Left ventricle myocardium inferior (tissue), 1 donor: ENCODE results near the gene LDLRAD4. TPM values are rescaled to one million over a fixed set of nuclear protein-coding genes. Genes with fewer than 3 reads are reported as not detected.
"Not testable (repeated sequence)": the region's sequence is repeated elsewhere in the genome, so short reads cannot be mapped to it uniquely, and the experiment has no call there.

Source experiments
- DNase-seq: peaks from one replicate; pipeline ENCODE4 v3.0.0-alpha.2; 2020
- H3K27ac ChIP-seq: fragments of 200-600 bp; replicated peaks from 2 replicates; pipeline ENCODE4 v1.8.0; 2021
- H3K27me3 ChIP-seq: fragments of 200-600 bp; 2 replicates; pipeline ENCODE4 v1.8.0; 2021; ENCODE audit warnings: low read depth
- H3K36me3 ChIP-seq: fragments of 200-600 bp; 2 replicates; pipeline ENCODE4 v1.8.0; 2021
- H3K4me1 ChIP-seq: fragments of 200-600 bp; 2 replicates; pipeline ENCODE4 v1.8.0; 2021
- H3K4me3 ChIP-seq: fragments of 200-600 bp; 2 replicates; pipeline ENCODE4 v1.8.0; 2021; ENCODE audit warnings: mild to moderate bottlenecking, moderate library complexity
- H3K9me3 ChIP-seq: fragments of 200-600 bp; replicated peaks from 2 replicates; pipeline ENCODE4 v1.8.0; 2021
- intact Hi-C: fragments of 100-400 bp; cut with micrococcal nuclease; formaldehyde crosslinking; loops from one replicate; pipeline ENCODE4 v1.11.0; 2022
- total RNA-seq: library from RNA; stranded (reverse); fragmentation: NEBNext Ultra II Directional; extraction: Animal tissue kit (Norgen Biotek cat#: 25700); gene quantifications from one replicate; pipeline ENCODE4 v1.2.1, GENCODE V29; 2021
- TF ChIP-seq, protein P1 (sequence below): fragments of 200-600 bp; IDR thresholded peaks from 2 replicates; pipeline ENCODE4 v1.8.0; 2021; ENCODE audit warnings: antibody characterized with exemption, mild to moderate bottlenecking, borderline replicate concordance
- donor health status: DM: no; HTN: yes; CAD: no; lungs with severe emphysema.

The LDLRAD4 gene
- total RNA-seq, 1 donor from 2014 or later, result 43.3 TPM

DNA sequence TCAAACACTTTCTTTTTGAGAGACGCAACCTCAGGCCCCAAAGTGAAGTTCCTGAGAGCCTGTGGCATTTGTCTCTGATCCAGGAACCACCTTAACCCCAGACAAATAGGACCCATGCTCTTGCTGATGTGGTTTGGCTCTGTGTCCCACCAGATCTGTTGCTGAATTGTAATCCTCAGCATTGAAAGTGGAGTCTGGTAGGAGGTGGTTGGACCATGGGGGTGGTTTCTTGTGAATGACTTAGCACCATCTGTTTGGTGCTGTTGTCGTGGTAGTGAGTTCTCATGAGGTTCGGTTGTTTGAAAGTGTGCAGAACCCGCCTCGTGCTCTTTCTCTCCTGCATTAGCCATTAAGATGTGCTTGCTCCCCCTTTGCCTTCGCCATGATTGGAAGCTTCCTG is 255.2 kb downstream of the LDLRAD4 start:
- H3K4me1 ChIP-seq, result peaks cover 45% of the 10 kb centered on the region
- no peak overlapping the region for H3K27ac ChIP-seq
- no peaks in the 10 kb centered on the region for H3K36me3 ChIP-seq
- DNase-seq, result no peak
- no peak overlapping the region for H3K4me3 ChIP-seq
- TF ChIP-seq, protein P1, sequence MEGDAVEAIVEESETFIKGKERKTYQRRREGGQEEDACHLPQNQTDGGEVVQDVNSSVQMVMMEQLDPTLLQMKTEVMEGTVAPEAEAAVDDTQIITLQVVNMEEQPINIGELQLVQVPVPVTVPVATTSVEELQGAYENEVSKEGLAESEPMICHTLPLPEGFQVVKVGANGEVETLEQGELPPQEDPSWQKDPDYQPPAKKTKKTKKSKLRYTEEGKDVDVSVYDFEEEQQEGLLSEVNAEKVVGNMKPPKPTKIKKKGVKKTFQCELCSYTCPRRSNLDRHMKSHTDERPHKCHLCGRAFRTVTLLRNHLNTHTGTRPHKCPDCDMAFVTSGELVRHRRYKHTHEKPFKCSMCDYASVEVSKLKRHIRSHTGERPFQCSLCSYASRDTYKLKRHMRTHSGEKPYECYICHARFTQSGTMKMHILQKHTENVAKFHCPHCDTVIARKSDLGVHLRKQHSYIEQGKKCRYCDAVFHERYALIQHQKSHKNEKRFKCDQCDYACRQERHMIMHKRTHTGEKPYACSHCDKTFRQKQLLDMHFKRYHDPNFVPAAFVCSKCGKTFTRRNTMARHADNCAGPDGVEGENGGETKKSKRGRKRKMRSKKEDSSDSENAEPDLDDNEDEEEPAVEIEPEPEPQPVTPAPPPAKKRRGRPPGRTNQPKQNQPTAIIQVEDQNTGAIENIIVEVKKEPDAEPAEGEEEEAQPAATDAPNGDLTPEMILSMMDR, result no peak
- no peaks in the 10 kb centered on the region for H3K27me3 ChIP-seq
- H3K9me3 ChIP-seq, result no peaks in the 10 kb centered on the region
- intact Hi-C loops, result loop anchor here (10.0 kb wide), 1 partner anchor 59 kb away; no protein-coding TSS in a partner anchor

DNA sequence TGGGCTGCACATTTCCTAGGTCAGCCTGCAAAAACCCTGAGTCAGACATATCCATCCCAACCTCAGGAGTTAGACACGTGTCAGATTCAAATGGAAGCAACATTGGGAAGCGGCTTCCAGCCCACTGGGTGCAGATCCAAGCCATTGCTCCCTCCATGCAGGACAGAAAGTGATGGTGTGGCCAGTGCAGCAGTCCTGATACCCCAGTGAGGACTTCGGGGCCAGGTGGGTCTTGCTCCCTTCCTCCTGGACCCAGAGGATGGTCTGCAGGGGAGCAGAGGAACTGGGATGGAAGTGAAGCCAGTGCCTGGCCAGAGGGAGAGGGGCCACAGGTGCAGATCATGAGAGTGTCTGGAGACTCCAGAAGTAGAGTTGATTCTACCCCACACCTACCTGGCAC is 255.8 kb downstream of the LDLRAD4 start:
- H3K9me3 ChIP-seq, result no peaks in the 10 kb centered on the region
- H3K4me1 ChIP-seq, result peaks cover 45% of the 10 kb centered on the region
- no peaks in the 10 kb centered on the region for H3K27me3 ChIP-seq
- no peak for DNase-seq
- H3K27ac ChIP-seq, result no peak overlapping the region
- TF ChIP-seq, protein P1, result no peak
- H3K4me3 ChIP-seq, result no peak overlapping the region
- no peaks in the 10 kb centered on the region for H3K36me3 ChIP-seq
- intact Hi-C loops, result loop anchor here (10.0 kb wide), 1 partner anchor 60 kb away; no protein-coding TSS in a partner anchor

DNA sequence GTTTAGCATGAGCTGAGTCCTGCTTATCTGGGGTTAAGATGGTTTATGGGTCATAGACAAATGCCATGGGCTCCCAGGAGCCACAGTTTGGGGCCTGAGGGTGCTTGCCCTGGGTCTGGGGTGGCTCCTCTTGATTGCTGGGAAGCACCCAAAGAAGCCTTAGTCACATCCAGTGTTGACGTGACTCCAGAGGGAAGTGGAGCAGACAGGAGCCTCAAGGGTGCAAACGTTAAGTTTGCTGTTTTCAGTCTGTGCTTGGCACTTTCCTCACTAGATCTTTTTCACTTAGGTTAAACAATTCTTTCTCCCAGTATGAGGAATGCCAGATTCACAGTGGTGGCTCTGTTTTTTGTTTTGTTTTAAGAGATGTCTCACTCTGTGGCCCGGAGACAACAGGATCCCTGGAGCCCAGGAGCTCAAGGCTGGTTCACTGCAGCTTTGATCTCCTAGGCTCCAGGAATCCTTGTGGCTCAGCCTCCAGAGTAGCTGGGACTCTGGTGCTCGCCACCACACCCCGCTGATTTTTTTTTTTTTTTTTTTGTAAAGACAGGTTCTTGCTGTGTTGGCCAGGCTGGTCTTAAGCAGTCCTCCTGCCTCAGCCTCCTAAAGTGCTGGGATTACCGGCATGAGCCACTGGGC is 256.5 kb downstream of the LDLRAD4 start:
- intact Hi-C loops, result loop anchor here (10.0 kb wide), 1 partner anchor 60 kb away; no protein-coding TSS in a partner anchor
- H3K27ac ChIP-seq, result no peak overlapping the region
- H3K9me3 ChIP-seq, result no peaks in the 10 kb centered on the region
- DNase-seq, result no peak
- H3K4me1 ChIP-seq, result peaks cover 44% of the 10 kb centered on the region
- H3K27me3 ChIP-seq, result no peaks in the 10 kb centered on the region
- no peaks in the 10 kb centered on the region for H3K36me3 ChIP-seq
- TF ChIP-seq, protein P1, result no peak
- no peak overlapping the region for H3K4me3 ChIP-seq

DNA sequence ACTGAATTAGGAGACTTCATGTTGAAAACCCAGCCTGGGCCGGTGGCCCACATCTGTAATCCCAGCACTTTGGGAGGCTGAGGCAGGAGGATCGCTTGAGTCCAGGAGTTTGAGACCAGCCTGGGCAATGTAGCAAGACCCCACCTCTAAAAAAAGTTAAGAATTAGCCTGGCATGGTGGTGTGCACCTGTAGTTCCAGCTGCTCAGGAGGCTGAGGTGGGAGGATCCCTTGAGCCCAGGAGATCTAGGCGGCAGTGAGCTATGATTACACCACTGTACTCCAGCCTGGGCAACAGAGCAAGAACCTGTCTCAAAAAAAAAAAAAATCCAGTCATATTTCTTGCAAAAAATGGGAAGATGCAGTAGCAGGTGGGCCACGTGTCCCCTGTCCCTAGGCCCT is 257.8 kb downstream of the LDLRAD4 start:
- H3K9me3 ChIP-seq, H3K27me3 ChIP-seq, H3K36me3 ChIP-seq, H3K27ac ChIP-seq, DNase-seq, H3K4me3 ChIP-seq: not testable (repeated sequence)
- peaks cover 38% of the 10 kb centered on the region for H3K4me1 ChIP-seq
- intact Hi-C loops, result loop anchor here (10.0 kb wide), 1 partner anchor 62 kb away; no protein-coding TSS in a partner anchor

DNA sequence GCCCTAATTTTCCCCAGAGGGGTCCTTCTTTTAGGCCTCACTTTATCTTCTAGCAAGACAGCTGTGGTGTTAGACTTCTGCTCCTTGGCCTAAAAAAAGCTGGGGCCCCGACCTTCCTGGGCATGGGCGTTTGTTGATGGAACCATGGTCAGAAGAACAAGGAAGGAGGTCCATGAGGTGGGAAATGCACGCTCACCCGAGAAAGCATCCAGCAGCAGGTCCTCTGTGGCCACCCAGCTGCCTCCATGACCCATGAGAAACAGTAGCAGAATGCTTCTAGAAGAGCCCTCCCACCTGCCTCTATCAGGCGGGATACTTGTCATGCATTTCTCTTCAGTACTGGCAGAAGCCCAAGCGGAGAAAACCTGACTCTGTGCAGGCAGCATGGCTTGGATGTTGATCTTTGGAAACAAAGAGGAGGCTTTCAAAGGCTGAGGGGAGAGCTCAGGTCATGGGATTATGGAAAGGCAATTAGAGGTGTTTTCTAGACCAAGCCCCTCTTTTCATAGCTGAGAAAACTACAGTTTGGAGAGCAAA is 258.7 kb downstream of the LDLRAD4 start:
- H3K27me3 ChIP-seq, result no peaks in the 10 kb centered on the region
- intact Hi-C loops, result loop anchor here (10.0 kb wide), 1 partner anchor 62 kb away; no protein-coding TSS in a partner anchor
- no peak for DNase-seq
- no peaks in the 10 kb centered on the region for H3K36me3 ChIP-seq
- no peaks in the 10 kb centered on the region for H3K9me3 ChIP-seq
- TF ChIP-seq, protein P1, result no peak
- peaks cover 29% of the 10 kb centered on the region for H3K4me1 ChIP-seq
- H3K27ac ChIP-seq, result no peak overlapping the region
- no peak overlapping the region for H3K4me3 ChIP-seq
